ENCODE data around the gene WDFY3. TPM values are rescaled to one million over a fixed set of nuclear protein-coding genes. Genes with fewer than 3 reads are reported as not detected.

The WDFY3 gene
- total and polyA plus RNA-seq, 2 donors (not counting 1 experiment from before 2014, with no cell fraction given): 0.05 to 0.36 TPM

- Mint-ChIP-seq H3K4me1 (peaks cover 13% of the 10 kb centered on the region), H3K27me3 (peaks cover 31% of the 10 kb centered on the region), H3K4me3 (no peak overlapping the region), H3K27ac (no peak overlapping the region), H3K9me3 (ENCODE audit: insufficient read depth) (no peaks in the 10 kb centered on the region)
- no peaks in the 10 kb centered on the region for H3K36me3 ChIP-seq (replicated peaks in 1 of 2; ENCODE audit: control extremely low read depth in 1 of 2, control insufficient read depth in 1 of 2, extremely low read depth in 1 of 2, insufficient read depth in 2 of 2, low read length in 1 of 2)
- peaks cover 0 to 31% (median 24%) of the 10 kb centered on the region in 4 experiments for H3K27me3 ChIP-seq (replicated peaks in 1 of 4; ENCODE audit: control extremely low read depth in 1 of 4, control insufficient read depth in 3 of 4, insufficient read depth in 4 of 4, low read length in 3 of 4)
- H3K4me2 ChIP-seq (replicated peaks; ENCODE audit: low read depth, low read length, poor library complexity, severe bottlenecking): no peak overlapping the region
- no peak overlapping the region for H3K4me3 ChIP-seq (ENCODE audit: control extremely low read depth in 1 of 5, extremely low read depth in 1 of 5, insufficient read depth in 1 of 5, low read depth in 2 of 5, low read length in 4 of 5)
- no CpG with 5 or more reads among the region's 5 CpGs for WGBS (ENCODE audit: insufficient coverage)
- TF ChIP-seq CTCF (IDR thresholded peaks at IDR 0.05) (no peak), EZH2 (IDR thresholded peaks at IDR 0.05; ENCODE audit: borderline replicate concordance, insufficient read depth, low read depth, low read length, poor library complexity, severe bottlenecking) (no peak)
- no peak for DNase-seq
- no peak overlapping the region for H3K27ac ChIP-seq (ENCODE audit: low read length in 2 of 2)
- H3K4me1 ChIP-seq (ENCODE audit: control insufficient read depth in 2 of 2, insufficient read depth in 2 of 2, low read length in 2 of 2): peaks cover 18 to 20% of the 10 kb centered on the region in 2 donors
- no peak for ATAC-seq (ENCODE audit: low read depth)
- no peak overlapping the region for H3K9ac ChIP-seq (ENCODE audit: low read length)
- H4K20me1 ChIP-seq (ENCODE audit: control insufficient read depth, insufficient read depth, low read length, poor library complexity, severe bottlenecking): no peaks in the 10 kb centered on the region
- ChIA-PET POLR2A (no interaction called here), CTCF (no interaction called here)
- no peak overlapping the region for H2AFZ ChIP-seq (ENCODE audit: insufficient read depth, low read depth, low read length, poor library complexity, severe bottlenecking)
- intact Hi-C loops (cut with micrococcal nuclease): no loop called here
- H3K9me3 ChIP-seq (ENCODE audit: control extremely low read depth in 1 of 3, control insufficient read depth in 2 of 3, insufficient read depth in 1 of 3, low read length in 2 of 3): peaks cover 0 to 5% (median 0%) of the 10 kb centered on the region in 3 donors
- H3K79me2 ChIP-seq (ENCODE audit: control insufficient read depth, insufficient read depth, low read length): no peaks in the 10 kb centered on the region
These were observed 4.4 kb downstream of the WDFY3 start for GRCh38 chr4:84962102-84962501.

- no peaks in the 10 kb centered on the region for H3K4me1 Mint-ChIP-seq
- Histone ChIP-seq H3K9me3 (ENCODE audit: control extremely low read depth in 1 of 3, control insufficient read depth in 2 of 3, insufficient read depth in 1 of 3, low read length in 2 of 3) (no peaks in the 10 kb centered on the region), H3K27ac (ENCODE audit: low read length in 2 of 2) (no peak overlapping the region), H4K20me1 (ENCODE audit: control insufficient read depth, insufficient read depth, low read length, poor library complexity, severe bottlenecking) (no peaks in the 10 kb centered on the region), H2AFZ (ENCODE audit: insufficient read depth, low read depth, low read length, poor library complexity, severe bottlenecking) (no peak overlapping the region), H3K4me3 (ENCODE audit: control extremely low read depth in 1 of 5, extremely low read depth in 1 of 5, insufficient read depth in 1 of 5, low read depth in 2 of 5, low read length in 4 of 5) (no peak overlapping the region), H3K27me3 (replicated peaks in 1 of 4; ENCODE audit: control extremely low read depth in 1 of 4, control insufficient read depth in 3 of 4, insufficient read depth in 4 of 4, low read length in 3 of 4) (peaks cover 0 to 6% (median 2%) of the 10 kb centered on the region in 4 experiments), H3K4me1 (ENCODE audit: control insufficient read depth in 2 of 2, insufficient read depth in 2 of 2, low read length in 2 of 2) (no peaks in the 10 kb centered on the region), H3K79me2 (ENCODE audit: control insufficient read depth, insufficient read depth, low read length) (no peaks in the 10 kb centered on the region), H3K4me2 (replicated peaks; ENCODE audit: low read depth, low read length, poor library complexity, severe bottlenecking) (no peak overlapping the region), H3K36me3 (replicated peaks in 1 of 2; ENCODE audit: control extremely low read depth in 1 of 2, control insufficient read depth in 1 of 2, extremely low read depth in 1 of 2, insufficient read depth in 2 of 2, low read length in 1 of 2) (no peaks in the 10 kb centered on the region), H3K9ac (ENCODE audit: low read length) (no peak overlapping the region)
- CTCF ChIA-PET: no interaction called here
- H3K4me3 Mint-ChIP-seq: no peak overlapping the region
- no peaks in the 10 kb centered on the region for H3K9me3 Mint-ChIP-seq (ENCODE audit: insufficient read depth)
- ATAC-seq (ENCODE audit: low read depth) (no peak), DNase-seq (no peak)
- POLR2A ChIA-PET: no interaction called here
- intact Hi-C loops (cut with micrococcal nuclease): no loop called here
- no peak overlapping the region for H3K27ac Mint-ChIP-seq
- TF ChIP-seq EZH2 (IDR thresholded peaks at IDR 0.05; ENCODE audit: borderline replicate concordance, insufficient read depth, low read depth, low read length, poor library complexity, severe bottlenecking) (no peak), CTCF (IDR thresholded peaks at IDR 0.05) (no peak)
- peaks cover 13% of the 10 kb centered on the region for H3K27me3 Mint-ChIP-seq
These were observed 8.1 kb downstream of the WDFY3 start for GRCh38 chr4:84958434-84958833.

Measured in B cell (primary cell).